Astrocyte (in vitro differentiated cells and primary cell): ENCODE data around the gene ULK4. TPM values are rescaled to one million over a fixed set of nuclear protein-coding genes. Genes with fewer than 3 reads are reported as not detected.

ENCODE experiments used
- DNase-seq: peaks from one replicate; pipeline ENCODE4 v3.0.0-alpha.2; 2010; ENCODE audit warnings: low read depth
- FAIRE-seq: peaks from 2 replicates; lab custom pipeline; 2011; peaks lifted over from hg19 to GRCh38; lab: Jason Lieb, UNC
- H2AFZ ChIP-seq: 2 replicates; pipeline ENCODE4 v1.6.0; 2012; ENCODE audit warnings: low read depth, low read length, inconsistent platforms
- H3K27ac ChIP-seq: 2 replicates; pipeline ENCODE4 v1.5.1; 2011; ENCODE audit warnings: low read depth, low read length, inconsistent platforms
- H3K27me3 ChIP-seq: 2 replicates; pipeline ENCODE4 v1.6.0; 2011; ENCODE audit warnings: low read length, inconsistent platforms; ENCODE audit not compliant: insufficient read depth
- H3K36me3 ChIP-seq: 2 replicates; pipeline ENCODE4 v1.5.1; 2011; ENCODE audit warnings: low read length, inconsistent platforms; ENCODE audit not compliant: insufficient read depth
- H3K4me1 ChIP-seq: 2 replicates; pipeline ENCODE4 v1.5.1; 2011; ENCODE audit warnings: low read length, inconsistent platforms; ENCODE audit not compliant: insufficient read depth
- H3K4me2 ChIP-seq: 2 replicates; pipeline ENCODE4 v1.6.0; 2012; ENCODE audit warnings: low read length, inconsistent platforms
- H3K4me3 ChIP-seq: 2 replicates; pipeline ENCODE4 v1.5.1; 2011; ENCODE audit warnings: low read depth, mild to moderate bottlenecking, low read length, inconsistent platforms; ENCODE audit not compliant: insufficient read depth
- H3K79me2 ChIP-seq: 2 replicates; pipeline ENCODE4 v1.6.0; 2012; ENCODE audit warnings: mild to moderate bottlenecking, low read length, inconsistent platforms; ENCODE audit not compliant: insufficient read depth
- H3K9ac ChIP-seq: 2 replicates; pipeline ENCODE4 v1.6.0; 2012; ENCODE audit warnings: mild to moderate bottlenecking, low read length, inconsistent platforms
- H3K9me3 ChIP-seq: 2 replicates; pipeline ENCODE4 v1.5.1; 2012; ENCODE audit warnings: low read depth, mild to moderate bottlenecking, low read length, inconsistent platforms; ENCODE audit not compliant: insufficient read depth
- H4K20me1 ChIP-seq: 2 replicates; pipeline ENCODE4 v1.6.0; 2012; ENCODE audit warnings: low read length, inconsistent platforms; ENCODE audit not compliant: insufficient read depth
- H3K27ac Mint-ChIP-seq: one replicate; pipeline ENCODE4 v1.8.0; 2021; ENCODE audit warnings: mild to moderate bottlenecking, mixed read lengths; ENCODE audit not compliant: unreplicated experiment
- H3K27me3 Mint-ChIP-seq: one replicate; pipeline ENCODE4 v1.8.0; 2021; ENCODE audit warnings: low read depth, mixed read lengths; ENCODE audit not compliant: unreplicated experiment
- H3K36me3 Mint-ChIP-seq: one replicate; pipeline ENCODE4 v1.8.0; 2021; ENCODE audit warnings: low read depth, mixed read lengths; ENCODE audit not compliant: unreplicated experiment
- H3K4me1 Mint-ChIP-seq: one replicate; pipeline ENCODE4 v1.8.0; 2021; ENCODE audit warnings: low read depth, mixed read lengths; ENCODE audit not compliant: unreplicated experiment
- H3K4me3 Mint-ChIP-seq: one replicate; pipeline ENCODE4 v1.8.0; 2021; ENCODE audit warnings: mild to moderate bottlenecking, moderate library complexity, mixed read lengths; ENCODE audit not compliant: unreplicated experiment
- H3K9me3 Mint-ChIP-seq: one replicate; pipeline ENCODE4 v1.8.0; 2021; ENCODE audit warnings: mild to moderate bottlenecking, mixed read lengths; ENCODE audit not compliant: unreplicated experiment
- EZH2 ChIP-seq: IDR thresholded peaks from 2 replicates; pipeline ENCODE4 v1.6.1; 2012; ENCODE audit warnings: mild to moderate bottlenecking, low read length, inconsistent platforms; ENCODE audit not compliant: insufficient read depth
- total RNA-seq: library from RNA; stranded (reverse); gene quantifications from 2 replicates; pipeline ENCODE4 v1.2.1, GENCODE V29; 2021
- TF ChIP-seq, protein P1 (sequence below): IDR thresholded peaks from 2 replicates; pipeline ENCODE4 v1.5.1; 2011; ENCODE audit warnings: low read depth, mild to moderate bottlenecking, inconsistent platforms, low read length, moderate library complexity; ENCODE audit not compliant: insufficient read depth

ULK4 gene
- total RNA-seq, 1 donor from 2014 or later, result 6.6 TPM

DNA sequence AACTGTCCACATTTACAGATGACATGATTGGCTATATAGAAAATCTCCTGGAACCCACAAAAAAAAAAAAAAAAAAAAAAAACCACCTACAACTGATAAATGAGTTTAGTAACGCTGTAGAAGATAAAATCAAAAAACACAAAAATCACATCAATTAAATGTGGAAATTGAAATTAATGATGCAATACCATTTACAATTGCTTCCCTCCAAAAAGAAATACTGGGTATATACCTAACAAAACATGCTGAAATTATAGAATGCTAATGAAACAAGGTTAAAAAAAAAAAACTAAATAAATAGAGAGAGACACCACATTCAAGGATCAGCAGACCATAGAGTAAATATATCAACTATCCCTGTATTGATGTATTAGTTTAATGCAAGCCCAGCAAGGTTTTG, 215.7 kb downstream of the ULK4 start:
- no peak overlapping the region for H3K9ac ChIP-seq
- H3K36me3 ChIP-seq, result no peaks in the 10 kb centered on the region
- DNase-seq, result no peak
- no peaks in the 10 kb centered on the region for H3K79me2 ChIP-seq
- H3K4me2 ChIP-seq, result no peak overlapping the region
- H3K27ac ChIP-seq, result no peak overlapping the region
- H3K4me1 Mint-ChIP-seq, result no peaks in the 10 kb centered on the region
- FAIRE-seq, result no peak
- H3K27me3 ChIP-seq, result no peaks in the 10 kb centered on the region
- no peak for TF ChIP-seq EZH2
- TF ChIP-seq, protein P1, sequence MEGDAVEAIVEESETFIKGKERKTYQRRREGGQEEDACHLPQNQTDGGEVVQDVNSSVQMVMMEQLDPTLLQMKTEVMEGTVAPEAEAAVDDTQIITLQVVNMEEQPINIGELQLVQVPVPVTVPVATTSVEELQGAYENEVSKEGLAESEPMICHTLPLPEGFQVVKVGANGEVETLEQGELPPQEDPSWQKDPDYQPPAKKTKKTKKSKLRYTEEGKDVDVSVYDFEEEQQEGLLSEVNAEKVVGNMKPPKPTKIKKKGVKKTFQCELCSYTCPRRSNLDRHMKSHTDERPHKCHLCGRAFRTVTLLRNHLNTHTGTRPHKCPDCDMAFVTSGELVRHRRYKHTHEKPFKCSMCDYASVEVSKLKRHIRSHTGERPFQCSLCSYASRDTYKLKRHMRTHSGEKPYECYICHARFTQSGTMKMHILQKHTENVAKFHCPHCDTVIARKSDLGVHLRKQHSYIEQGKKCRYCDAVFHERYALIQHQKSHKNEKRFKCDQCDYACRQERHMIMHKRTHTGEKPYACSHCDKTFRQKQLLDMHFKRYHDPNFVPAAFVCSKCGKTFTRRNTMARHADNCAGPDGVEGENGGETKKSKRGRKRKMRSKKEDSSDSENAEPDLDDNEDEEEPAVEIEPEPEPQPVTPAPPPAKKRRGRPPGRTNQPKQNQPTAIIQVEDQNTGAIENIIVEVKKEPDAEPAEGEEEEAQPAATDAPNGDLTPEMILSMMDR, result no peak
- no peaks in the 10 kb centered on the region for H3K9me3 ChIP-seq
- H3K27ac Mint-ChIP-seq, result no peak overlapping the region
- no peak overlapping the region for H3K4me3 ChIP-seq
- H3K9me3 Mint-ChIP-seq, result no peaks in the 10 kb centered on the region
- H3K4me3 Mint-ChIP-seq, result no peak overlapping the region
- H3K36me3 Mint-ChIP-seq, result no peaks in the 10 kb centered on the region
- H4K20me1 ChIP-seq, result no peaks in the 10 kb centered on the region
- H3K27me3 Mint-ChIP-seq, result no peaks in the 10 kb centered on the region
- no peaks in the 10 kb centered on the region for H3K4me1 ChIP-seq
- no peak overlapping the region for H2AFZ ChIP-seq

DNA sequence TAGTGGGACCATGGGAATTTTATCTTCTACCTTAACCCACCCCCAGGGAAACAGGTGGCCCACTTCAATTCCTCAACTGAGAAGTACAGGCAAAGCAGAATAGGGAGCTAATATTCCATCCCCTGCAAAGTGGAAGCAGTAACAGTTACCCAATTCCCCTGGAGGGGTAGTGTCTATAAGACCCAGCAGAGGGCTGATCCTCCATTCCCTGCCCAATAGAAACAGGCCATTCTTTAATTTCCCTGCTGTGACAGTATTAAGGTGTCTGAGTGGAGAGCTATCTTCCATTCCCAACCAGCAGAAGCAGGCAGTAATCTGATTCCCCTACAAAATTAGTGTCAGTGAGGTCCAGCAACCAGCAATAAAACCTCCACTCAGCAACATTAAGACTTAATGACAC, 219.8 kb downstream of the ULK4 start:
- Histone ChIP-seq H3K27me3 (no peaks in the 10 kb centered on the region), H3K9me3 (no peaks in the 10 kb centered on the region), H3K4me1 (no peaks in the 10 kb centered on the region), H4K20me1 (no peaks in the 10 kb centered on the region), H3K79me2 (no peaks in the 10 kb centered on the region), H3K4me2 (no peak overlapping the region), H3K36me3 (no peaks in the 10 kb centered on the region), H3K27ac (no peak overlapping the region), H2AFZ (no peak overlapping the region), H3K9ac (no peak overlapping the region), H3K4me3 (no peak overlapping the region)
- DNase-seq (no peak), FAIRE-seq (no peak)
- Mint-ChIP-seq H3K27me3 (no peaks in the 10 kb centered on the region), H3K4me3 (no peak overlapping the region), H3K9me3 (peaks cover 3% of the 10 kb centered on the region), H3K36me3 (peaks cover under 1% of the 10 kb centered on the region), H3K27ac (no peak overlapping the region), H3K4me1 (no peaks in the 10 kb centered on the region)
- TF ChIP-seq, protein P1, result no peak
- TF ChIP-seq EZH2, result no peak

DNA sequence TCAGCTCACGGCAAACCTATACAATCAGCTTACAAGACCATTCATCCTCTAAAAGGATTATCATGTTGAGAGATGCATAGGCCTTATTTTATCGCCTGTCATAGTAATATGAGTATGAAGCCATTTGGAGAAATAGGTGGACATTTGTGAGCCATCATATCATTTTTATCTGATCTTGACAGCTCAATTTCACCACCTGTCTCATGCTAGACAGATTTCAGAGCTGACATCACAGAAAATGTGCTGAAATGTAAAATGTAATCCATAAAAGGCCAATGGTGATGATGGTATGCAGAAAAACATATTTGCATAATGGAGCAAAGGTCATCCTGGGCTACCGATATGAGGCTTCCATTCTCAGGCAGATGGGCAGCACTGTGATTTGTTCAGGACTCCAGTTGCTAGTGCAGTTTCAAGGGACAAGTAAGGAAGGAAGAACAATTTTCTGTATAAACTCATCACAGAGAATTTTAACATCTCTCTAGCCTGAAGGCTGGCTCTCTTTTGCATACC, 221.5 kb downstream of the ULK4 start:
- peaks cover 3% of the 10 kb centered on the region for H3K36me3 Mint-ChIP-seq
- FAIRE-seq (peak; percentile 34), DNase-seq (no peak)
- no peak overlapping the region for H3K4me3 Mint-ChIP-seq
- Histone ChIP-seq H3K4me1 (no peaks in the 10 kb centered on the region), H3K9ac (no peak overlapping the region), H3K9me3 (no peaks in the 10 kb centered on the region), H3K4me2 (no peak overlapping the region), H3K27ac (no peak overlapping the region), H3K27me3 (no peaks in the 10 kb centered on the region), H4K20me1 (no peaks in the 10 kb centered on the region), H2AFZ (no peak overlapping the region), H3K4me3 (no peak overlapping the region), H3K36me3 (no peaks in the 10 kb centered on the region), H3K79me2 (no peaks in the 10 kb centered on the region)
- H3K9me3 Mint-ChIP-seq, result peaks cover 6% of the 10 kb centered on the region
- no peaks in the 10 kb centered on the region for H3K4me1 Mint-ChIP-seq
- H3K27ac Mint-ChIP-seq, result no peak overlapping the region
- TF ChIP-seq, protein P1, result no peak
- TF ChIP-seq EZH2, result no peak
- no peaks in the 10 kb centered on the region for H3K27me3 Mint-ChIP-seq
